KOPT-K1 (cell line): Measurements from ENCODE around the gene SHLD3.
"Not testable (repeated sequence)": the region's sequence is repeated elsewhere in the genome, so short reads cannot be mapped to it uniquely, and the experiment has no call there.

Source experiments
- H3K27ac ChIP-seq: fragments of 200-600 bp; sonication (generic); 2 replicates; pipeline ENCODE4 v1.5.1; 2016; ENCODE audit warnings: antibody characterized with exemption, mild to moderate bottlenecking, low read depth, low read length; ENCODE audit not compliant: poor library complexity, severe bottlenecking
- H3K36me3 ChIP-seq: fragments of 200-600 bp; sonication (generic); 2 replicates; pipeline ENCODE4 v1.5.1; 2017; ENCODE audit warnings: antibody characterized with exemption, mild to moderate bottlenecking, low read length, moderate library complexity; ENCODE audit not compliant: insufficient read depth
- H3K9me3 ChIP-seq: fragments of 200-600 bp; sonication (generic); 2 replicates; pipeline ENCODE4 v1.5.1; 2017; ENCODE audit warnings: antibody characterized with exemption, low read length, mild to moderate bottlenecking; ENCODE audit not compliant: insufficient read depth, poor library complexity, severe bottlenecking

The SHLD3 gene

GRCh38 chr5:65651144-65651543, 26.3 kb downstream of the SHLD3 start:
- H3K27ac ChIP-seq: no peak overlapping the region
- H3K9me3 ChIP-seq: no peaks in the 10 kb centered on the region
- peaks cover 36% of the 10 kb centered on the region for H3K36me3 ChIP-seq

- no peaks in the 10 kb centered on the region for H3K9me3 ChIP-seq
- no peak overlapping the region for H3K27ac ChIP-seq
- H3K36me3 ChIP-seq: peaks cover 27% of the 10 kb centered on the region; the same call in 1 of the 2 replicates
Observed at GRCh38 chr5:65654713-65655112, 29.9 kb downstream of the SHLD3 start.

- Histone ChIP-seq H3K36me3 (peaks cover 48% of the 10 kb centered on the region), H3K27ac (no peak overlapping the region), H3K9me3 (no peaks in the 10 kb centered on the region)
Observed at GRCh38 chr5:65663804-65664521, 39.1 kb downstream of the SHLD3 start.

GRCh38 chr5:65668696-65669095, 43.9 kb downstream of the SHLD3 start:
- peaks cover 55% of the 10 kb centered on the region for H3K36me3 ChIP-seq
- no peak overlapping the region for H3K27ac ChIP-seq
- H3K9me3 ChIP-seq: no peaks in the 10 kb centered on the region

GRCh38 chr5:65672796-65673195, 48.0 kb downstream of the SHLD3 start:
- H3K9me3 ChIP-seq: no peaks in the 10 kb centered on the region
- peaks cover 42% of the 10 kb centered on the region for H3K36me3 ChIP-seq
- no peak overlapping the region for H3K27ac ChIP-seq

GRCh38 chr5:65674749-65675148, 49.9 kb downstream of the SHLD3 start:
- Histone ChIP-seq H3K36me3 (peaks cover 43% of the 10 kb centered on the region), H3K27ac (no peak overlapping the region), H3K9me3 (no peaks in the 10 kb centered on the region)

- H3K36me3 ChIP-seq: peaks cover 40% of the 10 kb centered on the region
- not testable (repeated sequence) for H3K9me3 ChIP-seq
Observed at GRCh38 chr5:65676056-65676455, 51.2 kb downstream of the SHLD3 start.

More at GRCh38 chr5:65676056-65676455, 51.2 kb downstream of the SHLD3 start:
- not testable (repeated sequence) for H3K27ac ChIP-seq
